Cerebellar cortex (tissue), 1 donor: ENCODE measurements around the gene MXD1.
"Not testable (repeated sequence)": the region's sequence is repeated elsewhere in the genome, so short reads cannot be mapped to it uniquely, and the experiment has no call there.

ENCODE experiments used
- DNase-seq: peaks from one replicate; pipeline ENCODE4 v3.0.0-alpha.2; 2015; ENCODE audit warnings: low spot score

MXD1 gene

GRCh38 chr2:69933839-69934613 lies 19.1 kb downstream of the MXD1 start:
- no peak for DNase-seq

GRCh38 chr2:69934614-69934908 lies 19.7 kb downstream of the MXD1 start:
- DNase-seq = no peak

GRCh38 chr2:69935011-69935410 lies 20.1 kb downstream of the MXD1 start:
- DNase-seq = no peak

- DNase-seq = no peak
These were observed 22.0 kb downstream of the MXD1 start for GRCh38 chr2:69936906-69937305.

GRCh38 chr2:69937968-69938367 lies 23.1 kb downstream of the MXD1 start:
- DNase-seq = no peak

- no peak for DNase-seq
These were observed 24.8 kb downstream of the MXD1 start for GRCh38 chr2:69939722-69940121.

GRCh38 chr2:69940691-69941090 lies 25.8 kb downstream of the MXD1 start:
- DNase-seq = no peak

GRCh38 chr2:69943000-69943842 lies 28.3 kb downstream of the MXD1 start:
- DNase-seq = no peak

GRCh38 chr2:69943843-69944525 lies 29.1 kb downstream of the MXD1 start:
- DNase-seq = no peak

- no peak for DNase-seq
These were observed 29.8 kb downstream of the MXD1 start for GRCh38 chr2:69944756-69945155.

- no peak for DNase-seq
These were observed 30.5 kb downstream of the MXD1 start for GRCh38 chr2:69945441-69945840.

GRCh38 chr2:69945941-69946340 lies 31.0 kb downstream of the MXD1 start:
- DNase-seq = no peak

GRCh38 chr2:69946351-69947324 lies 31.7 kb downstream of the MXD1 start:
- no peak for DNase-seq

GRCh38 chr2:69947325-69947931 lies 32.5 kb downstream of the MXD1 start:
- no peak for DNase-seq

- peak; percentile 80 for DNase-seq
These were observed 33.4 kb downstream of the MXD1 start for GRCh38 chr2:69948032-69948962.

GRCh38 chr2:69948963-69949645 lies 34.2 kb downstream of the MXD1 start:
- DNase-seq = no peak

GRCh38 chr2:69950241-69950640 lies 35.3 kb downstream of the MXD1 start:
- no peak for DNase-seq

- DNase-seq = not testable (repeated sequence)
These were observed 35.8 kb downstream of the MXD1 start for GRCh38 chr2:69950671-69951070.

GRCh38 chr2:69952336-69953115 lies 37.6 kb downstream of the MXD1 start:
- DNase-seq = no peak
